ENCODE results near the gene TUSC2.

The TUSC2 gene, protein sequence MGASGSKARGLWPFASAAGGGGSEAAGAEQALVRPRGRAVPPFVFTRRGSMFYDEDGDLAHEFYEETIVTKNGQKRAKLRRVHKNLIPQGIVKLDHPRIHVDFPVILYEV

DNA sequence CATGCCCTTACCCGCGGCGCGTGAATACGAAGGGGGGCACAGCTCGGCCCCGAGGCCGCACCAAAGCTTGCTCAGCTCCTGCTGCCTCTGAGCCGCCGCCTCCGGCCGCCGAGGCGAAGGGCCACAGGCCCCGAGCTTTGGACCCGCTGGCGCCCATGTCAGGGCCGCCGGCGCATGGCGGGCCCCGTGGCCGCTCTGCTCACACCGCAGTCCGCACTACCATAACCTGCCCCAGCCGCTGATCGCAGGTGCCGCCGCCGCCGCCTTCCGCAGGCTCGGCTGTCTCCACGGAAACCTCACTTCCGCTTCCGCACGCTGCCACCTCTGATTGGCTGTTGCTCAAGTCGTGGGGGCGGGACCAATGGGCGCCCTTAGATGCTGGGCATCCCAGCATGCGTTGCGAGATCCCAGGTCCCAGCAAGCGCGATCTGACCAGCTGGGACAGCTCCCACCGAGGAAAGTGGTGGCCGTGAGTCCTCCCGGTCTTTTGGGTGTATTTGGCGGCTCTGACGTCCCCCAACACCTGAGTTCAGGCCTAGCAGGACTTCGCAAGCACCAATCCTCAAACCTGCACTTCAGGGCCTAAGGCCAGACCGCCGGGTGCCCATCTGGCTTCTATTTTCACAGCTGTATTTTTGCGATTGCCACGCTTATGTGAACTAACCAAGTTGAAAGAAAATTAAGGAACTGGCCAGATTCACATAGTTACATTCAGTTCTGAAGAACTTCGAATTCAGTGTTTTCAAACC is at the start of gene TUSC2:
TUSC2 (minus strand) TSS at position 281 of the 749 bp plus-strand sequence; CDS start at position 157, 124 bp downstream.
- no peak for TF ChIP-seq ZBTB7A (IDR thresholded peaks at IDR 0.05; ENCODE audit: low read depth)
- TF ChIP-seq RAD21 (IDR thresholded peaks at IDR 0.05; ENCODE audit: low read depth) = no peak
- peak; percentile 58 for TF ChIP-seq EP300 (IDR thresholded peaks at IDR 0.05; ENCODE audit: borderline replicate concordance)
- no peak for TF ChIP-seq CEBPB (IDR thresholded peaks at IDR 0.05)
- 0 out of 2 replicates have a peak, but pooled peaks have one; percentile 63 for TF ChIP-seq YY1 (IDR thresholded peaks at IDR 0.05; ENCODE audit: low read depth)
- TF ChIP-seq FOXM1 (IDR thresholded peaks at IDR 0.05; ENCODE audit: borderline replicate concordance, low read depth) = no peak
- peak; percentile 75 for TF ChIP-seq CREB1 (IDR thresholded peaks at IDR 0.05; ENCODE audit: low read depth)
- TF ChIP-seq TCF12 (IDR thresholded peaks at IDR 0.05; ENCODE audit: low read depth) = 0 out of 2 replicates have a peak, but pooled peaks have one; percentile 29
- TF ChIP-seq, protein P1, sequence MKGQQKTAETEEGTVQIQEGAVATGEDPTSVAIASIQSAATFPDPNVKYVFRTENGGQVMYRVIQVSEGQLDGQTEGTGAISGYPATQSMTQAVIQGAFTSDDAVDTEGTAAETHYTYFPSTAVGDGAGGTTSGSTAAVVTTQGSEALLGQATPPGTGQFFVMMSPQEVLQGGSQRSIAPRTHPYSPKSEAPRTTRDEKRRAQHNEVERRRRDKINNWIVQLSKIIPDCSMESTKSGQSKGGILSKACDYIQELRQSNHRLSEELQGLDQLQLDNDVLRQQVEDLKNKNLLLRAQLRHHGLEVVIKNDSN (IDR thresholded peaks at IDR 0.05) = no peak
- no peak for TF ChIP-seq TEAD4 (IDR thresholded peaks at IDR 0.05)
- TF ChIP-seq, protein P2, sequence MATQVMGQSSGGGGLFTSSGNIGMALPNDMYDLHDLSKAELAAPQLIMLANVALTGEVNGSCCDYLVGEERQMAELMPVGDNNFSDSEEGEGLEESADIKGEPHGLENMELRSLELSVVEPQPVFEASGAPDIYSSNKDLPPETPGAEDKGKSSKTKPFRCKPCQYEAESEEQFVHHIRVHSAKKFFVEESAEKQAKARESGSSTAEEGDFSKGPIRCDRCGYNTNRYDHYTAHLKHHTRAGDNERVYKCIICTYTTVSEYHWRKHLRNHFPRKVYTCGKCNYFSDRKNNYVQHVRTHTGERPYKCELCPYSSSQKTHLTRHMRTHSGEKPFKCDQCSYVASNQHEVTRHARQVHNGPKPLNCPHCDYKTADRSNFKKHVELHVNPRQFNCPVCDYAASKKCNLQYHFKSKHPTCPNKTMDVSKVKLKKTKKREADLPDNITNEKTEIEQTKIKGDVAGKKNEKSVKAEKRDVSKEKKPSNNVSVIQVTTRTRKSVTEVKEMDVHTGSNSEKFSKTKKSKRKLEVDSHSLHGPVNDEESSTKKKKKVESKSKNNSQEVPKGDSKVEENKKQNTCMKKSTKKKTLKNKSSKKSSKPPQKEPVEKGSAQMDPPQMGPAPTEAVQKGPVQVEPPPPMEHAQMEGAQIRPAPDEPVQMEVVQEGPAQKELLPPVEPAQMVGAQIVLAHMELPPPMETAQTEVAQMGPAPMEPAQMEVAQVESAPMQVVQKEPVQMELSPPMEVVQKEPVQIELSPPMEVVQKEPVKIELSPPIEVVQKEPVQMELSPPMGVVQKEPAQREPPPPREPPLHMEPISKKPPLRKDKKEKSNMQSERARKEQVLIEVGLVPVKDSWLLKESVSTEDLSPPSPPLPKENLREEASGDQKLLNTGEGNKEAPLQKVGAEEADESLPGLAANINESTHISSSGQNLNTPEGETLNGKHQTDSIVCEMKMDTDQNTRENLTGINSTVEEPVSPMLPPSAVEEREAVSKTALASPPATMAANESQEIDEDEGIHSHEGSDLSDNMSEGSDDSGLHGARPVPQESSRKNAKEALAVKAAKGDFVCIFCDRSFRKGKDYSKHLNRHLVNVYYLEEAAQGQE (IDR thresholded peaks at IDR 0.05; ENCODE audit: low read depth) = no peak
- peak; percentile 40; the same call in 1 of the 2 replicates for TF ChIP-seq EGR1 (IDR thresholded peaks at IDR 0.05)
- TF ChIP-seq TAF1 (IDR thresholded peaks at IDR 0.05; ENCODE audit: low read depth) = peak; percentile 76; the same call in 1 of the 2 replicates
- TF ChIP-seq NFIC (IDR thresholded peaks at IDR 0.05) = no peak
- TF ChIP-seq, protein P3, sequence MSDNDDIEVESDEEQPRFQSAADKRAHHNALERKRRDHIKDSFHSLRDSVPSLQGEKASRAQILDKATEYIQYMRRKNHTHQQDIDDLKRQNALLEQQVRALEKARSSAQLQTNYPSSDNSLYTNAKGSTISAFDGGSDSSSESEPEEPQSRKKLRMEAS (IDR thresholded peaks at IDR 0.05) = peak; percentile 78

DNA sequence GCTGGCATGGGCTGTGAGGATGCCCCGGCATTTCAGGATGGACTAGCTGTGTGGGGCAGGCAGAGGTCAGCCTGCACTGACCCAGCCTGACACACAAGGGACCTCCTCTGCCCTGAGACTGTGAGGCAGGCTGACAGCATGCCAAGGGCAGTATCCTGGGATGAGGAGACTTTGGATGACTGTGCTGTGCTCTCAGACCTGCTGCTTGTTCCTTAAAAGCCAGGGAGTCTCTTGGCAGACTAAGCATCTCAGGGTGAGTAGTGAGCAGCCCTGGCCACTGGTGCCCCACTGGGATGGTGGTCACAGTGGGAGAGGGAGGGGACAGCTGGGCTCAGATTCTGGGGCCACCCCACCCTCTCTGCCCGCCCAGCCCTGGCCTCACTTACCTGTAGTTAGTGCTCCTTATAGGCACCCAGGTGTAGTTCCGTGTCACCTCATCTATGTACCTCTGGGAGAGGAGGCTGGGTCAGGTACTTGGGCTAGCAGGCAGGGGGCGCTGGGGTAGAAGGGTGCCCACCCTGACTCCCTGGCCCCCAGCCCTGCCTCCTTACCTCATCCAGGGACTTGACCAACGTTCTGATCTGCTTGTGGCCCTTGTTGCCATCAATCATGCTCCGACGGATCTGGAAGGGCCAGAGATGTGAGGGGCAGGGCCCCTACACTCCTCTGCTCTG is 47.4 kb upstream of the TUSC2 start:
- TF ChIP-seq, protein P3 (IDR thresholded peaks at IDR 0.05) = no peak
- no peak for TF ChIP-seq YY1 (IDR thresholded peaks at IDR 0.05; ENCODE audit: low read depth)
- TF ChIP-seq TCF12 (IDR thresholded peaks at IDR 0.05; ENCODE audit: low read depth) = no peak
- no peak for TF ChIP-seq TEAD4 (IDR thresholded peaks at IDR 0.05)
- no peak for TF ChIP-seq FOXM1 (IDR thresholded peaks at IDR 0.05; ENCODE audit: borderline replicate concordance, low read depth)
- no peak for TF ChIP-seq NFIC (IDR thresholded peaks at IDR 0.05)

DNA sequence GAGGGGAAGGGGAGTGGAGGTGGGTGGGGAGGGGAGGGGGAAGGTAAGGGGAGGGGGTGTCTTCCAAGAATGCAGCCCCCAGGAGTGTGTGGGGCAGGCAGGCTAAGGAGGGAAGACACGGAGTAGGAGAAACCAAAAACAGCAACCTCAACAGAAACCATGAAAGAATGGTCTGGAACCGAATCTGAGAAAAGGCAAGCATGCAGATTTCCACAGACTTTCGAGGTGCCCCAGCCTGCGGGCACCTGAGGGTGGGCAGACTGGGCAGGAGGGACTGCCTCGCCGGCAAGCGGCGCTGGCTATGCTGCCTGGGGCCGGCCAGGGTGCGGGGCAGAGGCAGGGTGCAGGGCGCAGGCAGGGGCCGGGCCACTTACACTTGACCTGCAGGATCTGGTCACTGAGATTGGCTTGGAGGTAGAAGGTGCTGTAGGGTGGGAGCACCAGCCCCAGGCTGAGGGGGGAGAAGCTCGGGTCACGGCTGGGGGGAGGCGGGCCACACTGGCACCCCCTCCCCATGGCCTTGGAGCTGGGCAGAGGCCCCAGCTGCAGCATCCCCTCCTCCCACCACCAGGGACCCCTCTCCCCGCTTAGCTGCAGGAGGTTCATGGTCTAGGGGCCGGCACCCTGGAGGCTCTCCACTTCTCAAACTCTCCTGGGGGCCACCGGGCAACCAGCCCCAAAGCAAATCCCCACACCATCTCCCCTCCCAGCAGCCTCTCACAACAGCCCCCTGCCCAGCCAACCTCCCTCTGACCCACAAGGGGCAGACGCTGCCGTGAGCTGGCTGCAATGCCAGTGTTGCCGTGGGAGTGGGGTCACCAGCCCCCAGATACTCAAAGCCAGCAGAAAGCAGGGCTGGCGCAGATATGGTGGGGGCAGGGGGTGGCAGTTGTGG is 46.6 kb upstream of the TUSC2 start:
- TF ChIP-seq CEBPB (IDR thresholded peaks at IDR 0.05) = no peak
- TF ChIP-seq, protein P3 (IDR thresholded peaks at IDR 0.05) = no peak
- TF ChIP-seq TEAD4 (IDR thresholded peaks at IDR 0.05) = no peak
- TF ChIP-seq EP300 (IDR thresholded peaks at IDR 0.05; ENCODE audit: borderline replicate concordance) = no peak
- TF ChIP-seq, protein P1 (IDR thresholded peaks at IDR 0.05) = no peak
- TF ChIP-seq TAF1 (IDR thresholded peaks at IDR 0.05; ENCODE audit: low read depth) = no peak
- TF ChIP-seq FOXM1 (IDR thresholded peaks at IDR 0.05; ENCODE audit: borderline replicate concordance, low read depth) = no peak
- TF ChIP-seq NFIC (IDR thresholded peaks at IDR 0.05) = no peak
- TF ChIP-seq TCF12 (IDR thresholded peaks at IDR 0.05; ENCODE audit: low read depth) = no peak
- TF ChIP-seq YY1 (IDR thresholded peaks at IDR 0.05; ENCODE audit: low read depth) = no peak
- TF ChIP-seq, protein P2 (IDR thresholded peaks at IDR 0.05; ENCODE audit: low read depth) = no peak
- no peak for TF ChIP-seq EGR1 (IDR thresholded peaks at IDR 0.05)
- TF ChIP-seq RAD21 (IDR thresholded peaks at IDR 0.05; ENCODE audit: low read depth) = no peak
- TF ChIP-seq CREB1 (IDR thresholded peaks at IDR 0.05; ENCODE audit: low read depth) = no peak
- TF ChIP-seq ZBTB7A (IDR thresholded peaks at IDR 0.05; ENCODE audit: low read depth) = no peak
